HG02970 (cell line): ENCODE measurements around the gene ARHGAP32.

Source experiments
- ATAC-seq: cut with Tn5 transposase; IDR thresholded peaks from one replicate; pipeline ENCODE4 v1.9.1; 2021; ENCODE audit warnings: mild to moderate bottlenecking, moderate library complexity, moderate number of reproducible peaks; ENCODE audit not compliant: unreplicated experiment, low FRiP score

The ARHGAP32 gene

DNA sequence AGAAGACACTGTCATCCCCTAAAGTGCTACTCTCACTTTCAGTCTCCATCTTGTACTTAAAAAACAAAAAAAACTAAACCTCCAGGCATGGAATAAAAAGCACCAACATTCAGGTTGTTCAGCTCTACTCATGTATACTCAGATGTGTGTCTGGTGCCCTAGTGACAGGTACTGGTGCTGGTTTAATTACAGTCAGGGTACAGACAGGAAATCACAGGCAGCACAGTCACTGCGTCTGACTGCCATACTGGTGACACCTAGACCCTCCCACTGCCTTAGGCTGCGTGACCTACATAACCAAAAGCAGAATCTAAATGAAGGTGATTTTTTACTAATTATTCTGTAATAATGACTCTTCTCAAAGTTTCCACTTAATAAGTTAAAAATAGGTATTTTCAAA is at the start of gene ARHGAP32:
Gene ARHGAP32, minus strand, starts transcription at position 176 of the 400 bp plus-strand sequence. Its CDS starts 127 bp downstream, at position 49.
- no peak for ATAC-seq

- no peak for ATAC-seq
Measured at GRCh38 chr11:129239207-129239606, 47.1 kb upstream of the ARHGAP32 start.

GRCh38 chr11:129237880-129238638 is 45.9 kb upstream of the ARHGAP32 start:
- ATAC-seq: no peak

- no peak for ATAC-seq
Measured at GRCh38 chr11:129237456-129237855, 45.3 kb upstream of the ARHGAP32 start.

DNA sequence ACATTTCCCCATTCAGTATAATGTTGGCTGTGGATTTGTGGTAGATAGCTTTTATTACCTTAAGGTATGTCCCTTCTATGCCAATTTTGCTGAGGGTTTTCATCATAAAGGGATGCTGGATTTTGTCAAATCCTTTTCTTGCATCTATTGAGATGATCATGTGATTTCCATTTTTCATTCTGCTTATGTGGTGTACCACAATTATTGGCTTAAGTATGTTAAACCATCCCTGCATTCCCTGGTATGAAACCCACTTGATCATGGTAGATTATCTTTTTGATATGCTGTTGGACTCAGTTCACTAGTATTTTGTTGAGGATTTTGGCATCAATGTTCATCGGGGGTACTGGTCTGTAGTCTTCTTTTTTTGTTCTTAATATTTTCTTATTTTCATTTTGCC is 44.7 kb upstream of the ARHGAP32 start:
- no peak for ATAC-seq

DNA sequence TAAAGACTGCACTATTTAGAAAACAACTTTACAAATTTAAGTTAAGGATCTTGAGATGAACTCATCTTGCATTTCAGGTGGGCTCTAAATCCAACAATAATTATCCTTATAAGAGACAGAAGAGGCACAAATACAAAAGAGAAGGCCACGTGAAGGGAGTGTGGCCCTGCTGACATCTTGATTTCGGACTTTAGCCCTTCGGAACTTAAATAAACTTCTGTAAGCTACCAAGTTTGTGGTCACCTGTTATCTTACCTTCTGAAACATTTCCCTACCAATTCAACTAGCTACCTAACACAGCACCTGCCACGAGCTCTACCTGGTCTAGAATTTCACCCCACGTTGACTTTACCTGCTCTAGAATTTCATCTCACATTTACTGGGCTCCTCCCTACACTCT is 42.9 kb upstream of the ARHGAP32 start:
- ATAC-seq: no peak

DNA sequence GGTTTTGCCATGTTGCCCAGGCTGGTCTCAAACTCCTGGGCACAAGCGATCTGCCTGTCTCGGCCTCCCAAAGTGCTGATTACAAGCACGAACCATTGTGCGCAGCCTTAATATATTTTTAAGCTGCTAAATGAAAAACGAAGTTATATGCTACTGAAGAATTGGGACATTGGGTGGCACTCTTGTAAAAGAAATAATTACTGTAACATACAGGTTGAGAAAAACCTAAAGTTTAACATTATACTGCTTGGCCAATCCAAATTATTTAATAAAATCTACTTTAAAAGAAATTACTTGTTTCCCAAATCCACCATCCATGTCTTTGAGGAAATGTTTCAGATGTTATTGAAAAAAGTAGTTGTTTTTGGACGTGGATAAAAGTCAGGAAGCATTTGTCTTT is 37.9 kb upstream of the ARHGAP32 start:
- no peak for ATAC-seq

DNA sequence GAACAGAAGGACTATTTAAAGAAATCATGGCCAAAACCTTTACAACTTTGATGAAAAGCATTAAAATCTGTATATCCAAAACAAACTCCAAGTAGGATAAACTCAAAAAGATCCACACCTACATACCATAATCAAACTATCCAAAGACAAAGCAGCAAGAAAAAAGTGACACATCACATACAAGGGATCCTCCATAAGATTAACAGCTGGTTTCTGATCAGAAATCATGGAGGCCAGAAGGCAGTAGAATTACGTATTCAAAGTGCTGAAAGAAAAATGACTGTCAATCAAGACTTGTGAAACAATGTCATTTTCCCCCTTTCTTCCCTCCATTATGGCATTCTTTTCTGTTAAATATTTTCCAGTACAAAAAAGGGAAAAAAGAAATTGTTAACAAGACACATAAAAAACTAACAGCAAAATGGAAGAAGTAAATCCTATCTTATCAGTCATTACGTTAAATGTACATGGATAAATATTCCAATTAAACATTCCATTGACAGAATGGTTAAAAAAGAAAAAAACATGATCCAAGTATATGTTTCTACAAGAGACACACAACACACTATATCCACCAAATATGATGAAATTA is 34.2 kb upstream of the ARHGAP32 start:
- ATAC-seq: no peak

DNA sequence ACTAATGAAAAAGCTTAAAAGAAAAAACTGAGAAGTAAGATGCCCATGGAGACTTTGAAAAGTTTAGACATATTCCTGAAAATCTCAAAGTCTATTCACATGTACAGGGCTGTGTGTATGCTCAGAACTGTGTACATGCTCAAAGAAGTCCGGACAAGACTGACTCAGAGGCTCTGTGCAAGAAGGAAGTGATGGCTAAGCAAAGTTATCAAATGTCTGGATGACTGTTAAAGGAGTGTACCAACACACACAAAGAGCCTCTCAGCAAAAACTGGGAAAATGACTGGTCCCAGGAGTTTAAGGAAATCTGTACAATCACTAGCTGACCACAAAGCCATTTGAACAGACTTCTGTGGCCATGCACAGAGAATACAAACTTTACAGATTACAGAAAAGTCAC is 33.1 kb upstream of the ARHGAP32 start:
- no peak for ATAC-seq

GRCh38 chr11:129224538-129224937 is 32.4 kb upstream of the ARHGAP32 start:
- no peak for ATAC-seq

DNA sequence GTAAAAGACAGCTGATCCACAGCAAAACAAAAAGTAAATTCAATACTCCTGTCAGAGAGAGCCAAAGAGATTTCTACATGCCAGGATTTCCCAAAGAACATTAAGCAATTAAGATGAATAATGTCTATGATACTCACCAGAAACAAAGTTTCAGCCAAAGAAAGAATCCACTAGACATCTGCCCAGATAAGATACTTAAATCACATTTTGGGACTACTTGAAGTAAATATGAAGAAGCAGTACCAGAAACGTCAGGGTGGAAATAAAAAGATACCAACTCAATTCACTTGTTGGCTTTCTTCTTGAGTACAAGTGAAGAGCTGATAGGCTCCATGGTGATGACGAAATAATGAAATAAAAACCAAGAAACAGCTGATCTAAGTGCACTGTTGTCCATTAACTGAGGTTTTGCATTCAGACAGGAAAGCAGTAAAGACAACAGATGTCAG is 31.6 kb upstream of the ARHGAP32 start:
- no peak for ATAC-seq

- ATAC-seq: no peak
Measured at GRCh38 chr11:129223260-129223659, 31.1 kb upstream of the ARHGAP32 start.

- ATAC-seq: no peak
Measured at GRCh38 chr11:129222158-129222557, 30.0 kb upstream of the ARHGAP32 start.

- ATAC-seq: no peak
Measured at GRCh38 chr11:129215506-129216245, 23.6 kb upstream of the ARHGAP32 start.

DNA sequence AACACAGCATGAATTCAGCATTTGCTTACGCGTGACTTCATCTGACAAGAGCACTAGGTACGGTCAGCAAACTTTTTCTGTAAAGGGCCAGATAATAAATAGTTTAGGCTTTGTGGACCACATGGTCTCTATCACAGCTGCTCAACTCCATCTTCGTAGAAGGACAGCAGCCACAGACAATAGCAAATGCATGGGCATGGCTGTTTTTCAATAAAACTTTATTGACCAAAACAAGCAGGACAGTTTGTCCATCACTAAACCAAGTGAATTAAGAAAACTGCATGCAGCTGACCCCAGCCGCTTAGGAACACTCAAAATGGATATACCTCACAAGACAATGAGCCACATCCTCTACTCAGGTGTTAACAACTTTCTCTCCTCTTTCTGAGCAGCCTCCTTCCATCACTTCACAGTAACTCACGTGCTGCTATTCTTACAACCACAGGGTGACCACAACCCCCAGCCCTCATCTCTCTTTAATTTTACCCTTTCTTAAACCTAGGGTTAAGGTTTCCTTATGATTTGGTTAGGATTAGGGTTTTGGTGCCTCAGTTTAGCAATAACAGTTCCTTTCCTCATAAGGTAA is 22.7 kb upstream of the ARHGAP32 start:
- no peak for ATAC-seq

GRCh38 chr11:129213261-129213660 is 21.1 kb upstream of the ARHGAP32 start:
- no peak for ATAC-seq

DNA sequence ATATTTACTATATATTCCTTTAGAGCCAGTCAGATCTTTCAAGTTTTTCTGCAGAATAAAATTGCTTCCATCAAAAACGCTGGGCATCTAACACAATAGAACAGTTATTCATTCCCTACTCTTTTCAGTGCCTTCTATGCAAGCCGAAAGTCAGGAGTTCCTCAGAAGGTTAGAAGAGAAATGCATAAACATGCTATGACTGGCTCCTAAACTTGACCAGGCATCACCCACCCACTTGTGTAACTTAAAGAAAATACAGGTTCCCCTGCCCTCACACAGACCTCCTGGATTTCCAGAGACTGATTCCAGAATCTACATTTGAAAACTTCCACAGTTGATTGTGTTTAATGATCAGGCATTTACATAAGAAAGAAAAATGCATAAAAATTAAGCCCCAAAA is 19.3 kb upstream of the ARHGAP32 start:
- ATAC-seq: no peak

DNA sequence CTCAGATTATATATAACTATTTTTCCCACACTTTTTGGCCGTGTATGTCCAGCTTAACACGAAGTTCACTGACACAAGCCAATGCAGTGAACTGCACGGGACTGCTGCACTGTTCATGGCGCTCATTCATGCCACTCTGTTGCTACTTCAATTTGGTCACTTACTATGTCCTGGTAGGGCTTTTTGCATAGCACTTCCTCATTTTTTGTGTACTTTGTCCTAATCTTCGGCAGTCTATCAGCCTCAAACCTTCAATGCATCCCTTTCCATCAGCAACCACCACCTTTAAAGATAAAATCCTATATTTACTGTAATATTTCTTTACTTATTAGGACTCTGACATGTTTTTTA is 18.7 kb upstream of the ARHGAP32 start:
- ATAC-seq: no peak

GRCh38 chr11:129209891-129210830 is 18.0 kb upstream of the ARHGAP32 start:
- no peak for ATAC-seq

GRCh38 chr11:129208863-129209262 is 16.7 kb upstream of the ARHGAP32 start:
- ATAC-seq: no peak
